GM21825 (cell line): ENCODE data around the gene SNORC.

Experiments
- ATAC-seq: cut with Tn5 transposase; IDR thresholded peaks from one replicate; pipeline ENCODE4 v1.9.1; 2021; ENCODE audit warnings: mild to moderate bottlenecking, moderate library complexity; ENCODE audit not compliant: unreplicated experiment

Gene SNORC

GRCh38 chr2:232882505-232883115 lies 12.5 kb downstream of the SNORC start:
- no peak for ATAC-seq

- ATAC-seq = no peak
Measured at GRCh38 chr2:232883116-232883721, 13.2 kb downstream of the SNORC start.

GRCh38 chr2:232884001-232884421 lies 13.9 kb downstream of the SNORC start:
- ATAC-seq = no peak

- no peak for ATAC-seq
Measured at GRCh38 chr2:232884549-232885263, 14.6 kb downstream of the SNORC start.

GRCh38 chr2:232885264-232885961 lies 15.3 kb downstream of the SNORC start:
- ATAC-seq = no peak

- ATAC-seq = no peak
Measured at GRCh38 chr2:232886176-232886575, 16.1 kb downstream of the SNORC start.

- ATAC-seq = no peak
Measured at GRCh38 chr2:232886632-232887031, 16.6 kb downstream of the SNORC start.

- no peak for ATAC-seq
Measured at GRCh38 chr2:232887171-232887850, 17.2 kb downstream of the SNORC start.

- no peak for ATAC-seq
Measured at GRCh38 chr2:232888099-232888836, 18.2 kb downstream of the SNORC start.

- no peak for ATAC-seq
Measured at GRCh38 chr2:232888839-232889529, 18.9 kb downstream of the SNORC start.

GRCh38 chr2:232889876-232890401 lies 19.9 kb downstream of the SNORC start:
- no peak for ATAC-seq

GRCh38 chr2:232890536-232890895 lies 20.5 kb downstream of the SNORC start:
- no peak for ATAC-seq

GRCh38 chr2:232890896-232891601 lies 21.0 kb downstream of the SNORC start:
- ATAC-seq = no peak

- ATAC-seq = no peak
Measured at GRCh38 chr2:232891621-232892071, 21.6 kb downstream of the SNORC start.

- ATAC-seq = no peak
Measured at GRCh38 chr2:232892221-232892620, 22.2 kb downstream of the SNORC start.

GRCh38 chr2:232892843-232893242 lies 22.8 kb downstream of the SNORC start:
- no peak for ATAC-seq

GRCh38 chr2:232893834-232894233 lies 23.8 kb downstream of the SNORC start:
- no peak for ATAC-seq

GRCh38 chr2:232894251-232894650 lies 24.2 kb downstream of the SNORC start:
- no peak for ATAC-seq

GRCh38 chr2:232894746-232895145 lies 24.7 kb downstream of the SNORC start:
- ATAC-seq = no peak
